ENCODE measurements around the gene SATB2.

Gene SATB2

DNA sequence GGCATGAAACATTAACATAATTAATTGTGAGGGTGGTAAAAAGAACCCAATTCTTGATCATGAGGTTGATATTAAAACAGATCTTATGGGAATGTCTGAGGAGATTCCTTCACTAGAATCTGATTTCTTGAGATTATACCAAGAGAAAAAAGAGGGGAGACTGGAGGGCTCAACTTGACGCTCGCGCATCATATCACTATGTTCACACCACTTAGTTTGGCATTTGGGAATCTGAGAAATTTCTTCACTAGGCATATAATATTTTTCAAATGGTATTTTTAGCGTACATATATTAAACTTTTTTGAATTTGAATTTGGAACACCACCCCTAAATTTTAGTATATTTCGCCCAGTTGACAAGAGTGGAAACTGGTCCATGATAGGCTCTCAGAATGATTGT is 140.1 kb downstream of the SATB2 start:
- DNase-seq, result no peak

DNA sequence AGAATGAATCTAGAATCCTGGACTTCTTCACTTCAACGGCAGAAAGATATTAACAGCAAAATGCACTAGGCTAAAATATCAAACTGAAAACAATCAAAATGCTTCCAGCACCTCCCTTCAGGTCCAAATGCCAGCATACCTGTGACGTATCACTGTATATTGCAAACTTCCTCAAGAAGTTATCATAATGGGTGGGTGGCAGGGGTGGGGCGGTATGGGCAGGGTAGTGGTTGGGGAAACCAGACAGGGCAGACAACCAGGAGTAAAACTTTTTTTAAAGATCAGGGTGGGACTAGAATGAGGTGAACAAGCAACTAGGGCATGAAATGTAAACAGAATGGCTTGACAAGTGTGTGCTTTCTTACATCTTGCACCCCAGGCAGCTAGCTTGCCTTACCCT is 140.9 kb downstream of the SATB2 start:
- no peak for DNase-seq

DNA sequence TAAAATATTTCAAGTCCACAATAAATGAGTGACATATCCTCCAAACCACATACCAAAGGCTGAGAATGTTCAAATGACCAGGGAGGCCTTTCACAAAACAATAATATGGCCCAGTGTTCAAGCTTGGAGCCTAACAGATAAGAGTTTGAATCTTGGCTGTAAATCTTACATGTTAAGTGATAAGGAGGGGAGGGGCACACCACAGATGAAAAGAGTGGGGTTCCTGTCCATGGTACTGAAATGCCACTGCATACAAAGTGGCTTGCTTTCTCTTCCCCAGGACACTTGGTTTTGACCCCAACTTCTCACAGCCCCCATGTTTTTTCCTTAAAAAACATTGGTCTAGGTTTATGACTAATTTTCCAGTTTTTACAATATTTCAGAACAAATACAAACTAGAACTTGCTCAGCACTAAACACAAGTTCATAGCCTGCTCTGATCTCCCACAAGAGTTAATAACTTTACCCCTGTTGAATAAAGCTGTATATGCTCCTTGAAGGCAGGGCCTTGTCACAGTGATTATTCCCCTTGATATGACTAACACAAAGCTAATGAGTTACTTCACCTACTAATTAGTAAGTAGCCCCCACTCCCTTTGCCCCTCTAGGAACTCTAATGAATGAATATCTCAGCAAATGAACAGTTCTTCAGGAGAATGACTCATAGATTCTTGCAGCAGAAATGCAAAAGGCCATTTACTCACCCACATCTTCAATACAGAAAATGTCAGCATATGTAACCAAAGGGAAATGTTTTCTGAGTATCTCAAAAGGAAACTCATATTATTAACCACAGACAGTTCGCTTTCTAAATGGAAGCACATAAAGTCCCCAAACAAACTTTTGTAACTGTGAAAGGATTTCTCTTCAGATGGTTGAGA is 142.2 kb downstream of the SATB2 start:
- DNase-seq, result no peak

DNA sequence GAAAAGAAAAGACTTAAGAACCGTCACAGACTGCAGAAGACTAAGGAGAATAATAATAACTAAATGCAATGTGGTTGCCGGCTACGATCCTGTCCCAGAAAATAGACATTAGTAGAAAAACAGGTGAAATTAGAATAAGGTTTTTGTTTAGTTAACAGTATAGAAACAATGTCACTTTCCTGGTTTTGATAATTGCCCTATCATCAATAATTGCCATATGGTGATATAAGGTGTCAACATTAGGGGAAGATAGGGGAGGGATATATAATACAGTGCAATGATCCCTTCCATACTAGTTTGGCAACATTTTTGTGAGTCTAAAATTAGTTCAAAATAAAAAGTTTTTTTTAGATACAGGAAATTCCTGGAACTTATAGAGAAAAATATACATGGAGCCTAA is 144.8 kb downstream of the SATB2 start:
- no peak for DNase-seq

DNA sequence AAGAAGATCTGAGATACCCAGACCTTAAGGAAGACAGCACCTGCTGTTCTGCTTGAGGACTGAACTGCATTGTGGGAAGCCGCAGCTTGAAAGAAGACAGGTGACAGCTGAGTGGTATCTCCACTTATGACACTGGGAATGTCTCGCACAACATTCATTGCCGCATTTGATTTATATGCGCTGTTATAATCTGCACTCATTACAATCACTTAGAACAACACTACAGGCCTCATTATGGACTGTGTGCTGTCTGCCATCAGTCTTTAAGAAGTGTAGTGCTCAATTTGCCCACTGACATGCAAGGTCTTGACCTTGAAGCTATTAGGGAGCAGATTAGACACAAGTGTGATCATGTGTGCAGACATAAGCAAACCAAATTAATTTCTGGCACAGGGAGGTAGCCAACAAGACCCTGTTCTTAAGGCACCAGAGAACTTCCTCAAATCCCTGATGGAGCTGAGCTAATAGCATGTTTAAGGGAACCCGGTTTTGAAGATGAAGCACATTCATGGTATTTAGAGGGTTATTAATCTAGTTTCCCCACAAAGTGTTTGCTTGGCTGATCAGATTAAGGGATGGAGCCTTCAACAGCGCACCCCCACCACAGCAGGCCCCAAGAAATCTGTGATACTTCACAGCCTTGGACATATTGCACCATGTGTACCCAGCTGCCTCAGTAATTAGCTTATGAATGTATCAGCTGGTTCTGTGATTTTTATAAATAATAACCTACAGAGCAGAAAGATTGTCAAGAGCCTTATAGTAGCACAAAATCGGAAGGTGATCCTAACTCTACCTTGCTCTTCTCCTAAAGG is 146.8 kb downstream of the SATB2 start:
- DNase-seq, result no peak

DNA sequence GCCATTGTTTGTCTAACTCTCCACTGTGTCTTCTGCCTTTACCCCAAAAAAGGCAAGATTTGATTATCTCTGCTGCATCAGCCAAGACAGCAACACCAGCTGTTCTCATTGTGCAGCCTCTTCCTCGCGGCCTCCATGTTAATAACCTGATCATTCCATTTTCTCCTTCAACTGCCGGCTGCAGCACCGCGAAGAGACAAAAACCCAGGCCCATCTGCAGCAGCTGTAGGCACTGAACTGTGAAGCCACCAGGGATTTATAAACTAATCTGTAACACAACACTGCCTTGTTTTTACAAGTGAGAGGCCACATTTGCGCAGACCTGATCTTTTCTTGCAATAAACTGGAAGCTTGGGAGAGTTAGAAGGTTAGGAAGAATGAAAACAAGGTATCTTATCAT is 147.8 kb downstream of the SATB2 start:
- no peak for DNase-seq

DNA sequence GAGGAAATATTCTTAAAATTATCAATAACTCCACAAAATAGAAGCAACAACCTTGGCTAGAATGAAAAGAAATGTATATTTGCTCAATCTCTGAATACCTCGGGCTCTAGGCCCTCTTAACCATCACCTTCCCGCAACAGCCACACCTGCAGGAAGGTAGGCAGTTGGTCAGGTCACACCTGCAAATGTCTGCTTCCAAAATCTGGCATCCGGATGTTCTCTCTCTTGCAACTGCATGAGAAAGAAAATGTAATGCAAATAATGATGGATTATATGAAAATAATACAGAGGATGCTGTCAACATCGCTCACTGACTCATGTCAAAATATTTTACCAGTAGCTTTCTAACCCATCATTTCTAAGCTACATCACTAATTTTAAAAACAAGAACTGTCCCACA is 148.3 kb downstream of the SATB2 start:
- DNase-seq, result no peak

DNA sequence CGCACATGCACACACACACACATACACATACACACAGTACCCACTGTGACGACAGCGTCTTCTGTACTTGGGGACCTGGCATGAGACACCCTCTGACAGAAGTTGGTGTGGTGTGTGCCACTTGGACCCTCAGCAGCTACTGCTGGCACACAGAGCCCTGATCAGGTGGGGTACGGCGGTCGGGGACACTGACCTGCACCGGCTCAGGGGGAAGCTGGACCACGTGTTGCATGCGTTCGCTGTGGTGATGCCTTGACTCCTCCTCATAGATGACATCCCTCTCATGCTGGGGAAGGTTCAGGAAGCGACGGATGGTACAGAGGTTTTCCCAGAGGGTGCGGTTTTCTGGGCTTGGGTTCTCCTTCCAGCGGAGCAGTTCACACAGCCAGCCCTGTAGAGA is 149.2 kb downstream of the SATB2 start:
- DNase-seq, result no peak

DNA sequence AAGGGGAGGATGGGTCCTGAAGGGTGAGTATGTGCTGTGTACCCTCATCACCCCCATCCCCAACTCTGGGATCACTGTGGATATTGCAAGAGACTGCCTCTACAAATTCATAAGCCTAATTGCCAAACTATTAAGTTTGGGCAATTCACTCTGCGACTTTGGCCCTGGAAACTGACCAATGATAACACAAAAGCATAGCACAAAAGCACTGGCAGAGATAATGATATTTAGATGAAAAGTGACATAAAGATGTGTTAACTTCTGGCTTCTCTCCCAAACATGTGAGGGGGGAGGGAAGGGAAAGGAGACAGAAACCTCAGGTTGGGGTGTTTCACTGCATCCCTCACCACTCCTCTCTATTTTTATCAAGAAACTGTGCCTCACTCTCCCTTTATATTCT is 150.3 kb downstream of the SATB2 start:
- no peak for DNase-seq

DNA sequence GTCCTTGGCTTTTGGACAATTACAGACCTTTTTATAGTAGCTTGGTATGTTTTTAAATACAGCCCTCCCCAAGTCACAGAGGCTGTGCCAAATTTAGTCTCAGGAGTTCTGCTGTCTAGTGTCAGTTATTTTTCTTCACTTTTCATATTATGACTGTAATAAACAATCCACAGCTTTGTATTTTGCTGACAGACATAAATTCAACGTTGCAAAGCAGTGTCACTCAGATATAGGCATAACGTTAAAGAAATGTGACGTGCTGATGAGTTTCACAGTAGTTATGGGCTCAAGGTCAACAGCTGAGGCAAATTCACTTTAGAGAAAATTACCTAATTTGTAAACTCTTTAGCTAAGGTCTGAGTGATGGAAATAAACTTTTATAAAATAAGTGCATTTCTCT is 151.6 kb downstream of the SATB2 start:
- no peak for DNase-seq

DNA sequence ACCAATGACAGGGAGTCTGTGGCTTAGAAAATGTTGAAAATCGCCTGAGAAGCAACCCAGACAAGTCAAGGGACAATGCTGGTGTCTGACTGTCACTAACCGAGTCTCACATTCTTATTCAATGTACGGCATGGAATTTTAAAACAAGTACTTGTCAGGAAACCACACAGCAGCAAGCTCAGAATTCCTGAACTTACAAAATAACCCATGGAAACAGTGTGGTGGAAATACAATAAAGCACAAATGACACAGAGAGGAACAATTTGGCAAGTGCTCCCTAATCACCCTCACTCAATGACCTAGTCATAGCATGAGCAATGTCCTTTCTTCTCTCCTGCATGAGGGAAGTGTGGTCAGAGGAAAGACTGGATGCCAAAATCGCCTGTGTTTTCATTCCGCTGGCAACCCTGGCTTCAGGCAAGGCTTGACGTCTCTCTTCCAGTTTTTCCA is 154.0 kb downstream of the SATB2 start:
- no peak for DNase-seq

DNA sequence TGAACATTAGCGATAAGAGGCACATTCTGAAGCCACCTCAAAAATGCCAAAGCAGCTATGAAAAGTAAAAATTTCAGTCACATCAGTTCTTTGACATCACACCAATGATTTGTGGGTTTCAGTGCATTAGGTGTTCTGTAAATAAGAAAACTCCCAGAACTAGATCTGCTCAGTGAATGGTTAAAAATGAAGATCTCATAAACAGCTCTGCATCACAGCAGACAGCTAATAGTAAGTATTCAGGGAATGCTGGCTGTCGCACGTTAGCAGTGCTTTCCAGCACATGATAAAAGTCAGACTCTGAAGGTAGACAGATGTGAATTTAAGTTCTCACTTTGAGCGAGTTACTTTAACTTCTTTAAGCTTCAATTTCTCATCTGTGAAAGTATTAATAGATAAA is 154.9 kb downstream of the SATB2 start:
- DNase-seq, result no peak

DNA sequence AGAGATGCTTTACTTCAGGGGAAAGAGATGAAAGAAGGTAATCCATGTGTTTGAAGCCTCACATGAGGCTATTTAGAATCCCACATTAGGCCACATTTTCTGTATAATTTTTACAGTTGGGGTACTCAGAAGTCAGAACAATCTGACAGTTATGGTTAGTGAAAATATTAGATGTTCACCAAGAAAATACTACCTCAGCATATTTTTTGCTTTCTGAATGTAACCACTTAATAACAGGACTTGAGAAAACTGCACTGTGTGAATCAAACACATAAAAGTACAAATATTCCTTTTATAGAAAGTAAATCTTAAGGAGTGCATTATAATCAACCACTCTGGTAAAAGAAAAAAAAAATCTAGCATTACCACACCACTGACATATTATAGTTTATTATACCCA is 169.3 kb downstream of the SATB2 start:
- no peak for DNase-seq

DNA sequence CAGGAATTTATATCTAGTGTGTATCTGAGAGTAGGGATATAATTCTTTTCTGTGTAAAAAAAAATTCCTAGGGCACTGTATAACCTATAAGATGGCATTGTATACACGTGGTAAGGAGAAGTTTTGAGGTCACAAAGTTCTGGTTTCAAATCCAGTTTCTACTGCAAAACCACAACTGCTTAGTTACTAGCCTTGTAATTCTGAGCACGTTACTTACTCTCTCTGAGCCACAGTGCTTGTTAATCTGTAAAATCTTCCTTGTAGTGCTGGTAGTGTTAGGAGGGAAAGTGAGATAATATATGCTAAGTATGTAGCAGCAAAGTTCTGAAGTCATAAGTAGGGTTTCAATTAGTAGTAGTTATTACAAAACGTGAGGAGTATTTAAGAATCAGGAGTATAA is 175.4 kb downstream of the SATB2 start:
- DNase-seq, result no peak

DNA sequence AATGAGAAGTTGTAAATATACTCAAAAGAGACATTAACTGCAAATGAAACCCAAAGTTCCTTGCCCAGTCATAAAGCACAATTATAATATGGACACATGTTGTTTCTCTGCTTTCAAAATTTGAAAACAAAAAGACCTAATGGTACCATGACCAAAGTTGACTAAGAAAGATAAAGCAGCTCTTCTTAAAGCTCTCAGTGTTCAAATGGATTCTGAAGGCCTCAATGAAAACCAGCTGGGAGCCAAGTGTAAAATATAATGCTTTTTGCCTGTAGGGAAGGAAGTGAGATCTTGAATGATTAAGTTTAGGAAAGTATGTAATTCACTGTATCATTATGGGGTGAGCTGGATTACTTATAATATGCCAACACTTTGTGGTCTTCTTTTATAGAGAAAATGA is 178.6 kb downstream of the SATB2 start:
- no peak for DNase-seq

DNA sequence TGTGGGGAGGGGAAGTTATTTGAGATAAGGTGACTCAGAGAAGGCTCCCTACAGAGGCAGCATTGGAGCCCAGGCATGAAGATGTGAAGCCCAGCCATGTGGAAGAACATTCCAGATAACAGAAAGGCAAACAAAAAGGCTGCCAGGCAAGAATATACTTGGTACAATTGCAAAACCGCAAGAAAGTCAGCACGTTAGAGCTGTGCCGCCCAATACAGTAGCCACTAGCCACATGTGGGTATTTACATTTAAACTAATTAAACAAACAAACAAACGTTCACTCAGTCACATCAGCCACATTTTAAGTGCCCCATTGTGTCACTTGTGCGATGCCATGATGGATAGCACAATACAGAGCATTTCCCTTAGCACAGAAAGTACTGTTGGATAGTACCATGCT is 179.6 kb downstream of the SATB2 start:
- DNase-seq, result no peak

DNA sequence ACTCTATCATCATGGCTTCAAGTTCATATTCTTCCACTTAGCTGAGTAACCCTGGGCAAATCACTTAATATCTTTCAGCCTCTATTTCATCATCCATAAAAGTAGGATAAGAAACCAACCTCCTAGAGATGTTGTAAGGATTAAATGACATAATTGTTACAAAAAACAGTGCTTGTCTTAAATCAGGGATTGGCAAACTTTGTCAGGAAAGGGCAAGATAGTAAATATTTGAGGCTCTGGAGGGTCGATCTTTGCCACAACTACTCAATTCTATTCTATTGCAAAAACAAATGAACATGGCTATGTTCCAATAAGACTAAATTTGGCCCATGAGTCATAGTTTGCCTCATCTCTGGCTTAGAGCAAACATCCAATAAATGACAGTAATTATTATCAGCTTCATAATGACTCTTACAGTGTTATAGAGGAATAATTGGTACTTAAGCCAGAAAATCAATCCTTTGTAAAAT is 184.7 kb downstream of the SATB2 start:
- no peak for DNase-seq

DNA sequence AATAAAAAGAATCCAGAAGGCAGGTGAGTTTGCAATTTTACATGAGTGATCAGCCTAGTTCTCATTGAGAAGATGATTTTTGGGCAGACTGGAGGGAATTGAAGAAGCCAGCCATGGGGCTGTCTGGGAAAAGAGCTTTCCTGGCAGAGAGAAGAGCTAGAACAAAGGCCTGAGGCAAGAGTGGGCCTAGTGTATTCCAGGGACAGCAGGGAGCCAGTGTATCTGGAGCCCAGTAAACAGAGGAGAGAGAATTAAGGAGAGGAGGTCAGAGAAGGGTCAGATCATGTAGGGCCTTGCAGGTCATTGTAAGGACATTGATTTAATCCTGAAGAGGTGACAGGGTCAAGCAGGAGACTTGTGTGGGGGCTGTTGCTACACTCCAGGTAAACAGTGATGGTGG is 195.8 kb downstream of the SATB2 start:
- no peak for DNase-seq

DNA sequence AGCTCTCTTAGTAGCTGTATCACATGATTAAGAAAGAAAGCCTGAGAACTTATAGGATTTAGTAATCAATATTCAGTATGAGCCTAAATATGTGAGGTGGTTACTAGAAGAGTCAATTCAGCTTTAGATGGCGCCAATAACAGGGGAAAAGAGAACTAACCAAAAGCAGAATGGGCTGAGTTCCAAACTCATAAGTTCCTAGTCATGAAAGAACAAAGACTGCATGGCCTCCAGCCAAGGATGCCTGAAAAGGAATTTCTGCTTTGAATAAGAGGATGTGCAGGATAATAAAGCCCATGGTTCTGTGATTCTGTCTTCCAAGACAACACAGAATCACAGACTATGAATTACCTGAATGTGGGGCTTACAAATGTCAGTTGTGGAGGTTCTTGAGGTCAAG is 196.5 kb downstream of the SATB2 start:
- no peak for DNase-seq

DNA sequence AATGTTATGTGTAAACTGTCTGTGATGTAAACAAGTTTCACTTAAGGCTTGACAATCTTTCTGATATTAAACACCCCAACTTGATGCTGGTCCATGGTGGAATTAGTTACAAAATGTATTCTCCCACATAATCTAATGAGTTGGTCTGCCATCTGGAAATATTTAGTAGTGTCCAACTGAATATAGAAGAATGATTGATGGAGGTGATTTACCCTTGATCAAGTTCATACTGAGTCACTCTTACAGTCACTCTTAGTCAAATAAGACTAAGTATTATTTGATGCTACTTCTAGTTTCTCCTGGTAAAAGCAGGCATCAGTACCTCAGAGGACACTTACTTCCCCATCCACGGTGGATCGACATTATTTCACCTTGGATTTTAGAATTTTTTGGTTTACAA is 198.1 kb downstream of the SATB2 start:
- no peak for DNase-seq

DNA sequence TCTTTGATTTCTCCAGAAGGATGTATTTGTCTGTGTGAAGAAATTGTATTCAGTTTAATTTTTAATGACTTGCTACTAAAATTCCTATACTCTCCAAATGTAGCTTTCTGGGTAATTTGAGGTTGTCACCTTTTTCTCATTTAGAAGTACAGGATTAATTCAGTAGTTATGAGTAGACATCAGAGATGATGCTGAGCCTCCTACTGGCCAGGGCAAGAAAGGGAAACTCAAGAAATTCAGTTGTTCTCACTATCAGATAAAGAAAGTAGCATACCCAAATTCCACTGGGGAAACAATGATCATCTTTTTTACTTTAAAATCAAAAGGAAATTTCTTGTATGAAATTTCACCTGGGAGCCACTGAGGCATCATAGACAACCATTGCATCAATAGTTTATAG is 199.4 kb downstream of the SATB2 start:
- no peak for DNase-seq

DNA sequence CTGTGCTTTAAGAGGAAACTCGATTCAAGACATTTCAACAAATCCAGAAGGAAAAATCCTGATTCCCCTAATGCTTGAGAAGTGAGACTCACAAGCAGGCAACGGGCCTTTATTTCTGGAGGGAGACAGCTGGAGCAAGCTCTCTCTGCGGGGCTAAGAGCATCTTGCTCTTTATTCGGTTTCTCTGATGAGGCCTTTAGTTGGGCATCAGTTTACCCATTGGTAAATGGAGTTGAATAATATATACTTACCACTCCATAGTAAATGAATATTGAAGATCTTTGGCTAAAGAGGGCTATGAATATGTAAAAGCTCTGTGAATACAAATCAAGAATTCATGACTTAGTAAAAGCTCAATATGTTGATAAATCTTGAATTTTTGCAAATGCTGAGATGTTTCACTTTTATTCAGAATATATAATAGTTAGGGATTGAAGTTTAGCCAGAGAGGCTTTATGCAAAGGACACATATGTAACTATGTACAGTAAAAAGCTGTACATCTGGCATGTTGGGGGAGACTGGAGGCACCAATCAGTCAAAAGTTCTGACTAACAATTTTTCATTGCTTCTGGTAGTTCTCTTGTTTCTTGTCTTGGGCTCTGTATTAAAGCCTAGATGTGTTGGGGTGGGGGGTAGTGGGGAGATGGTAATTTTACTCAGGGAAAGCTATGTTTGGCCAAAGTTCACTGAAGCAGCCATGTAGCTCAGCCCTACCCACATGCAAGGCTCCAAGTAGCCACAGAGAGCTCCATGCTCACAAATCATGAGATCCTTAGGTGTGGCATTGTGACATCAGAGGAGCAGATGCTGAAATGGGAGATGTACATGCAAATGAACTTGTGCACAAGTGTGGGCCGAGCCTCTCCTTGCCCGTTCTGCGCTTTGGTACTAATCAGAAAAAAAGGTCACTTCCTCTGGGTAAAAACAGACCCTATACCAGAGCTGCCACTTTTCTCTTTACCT is 200.2 kb downstream of the SATB2 start:
- no peak for DNase-seq

DNA sequence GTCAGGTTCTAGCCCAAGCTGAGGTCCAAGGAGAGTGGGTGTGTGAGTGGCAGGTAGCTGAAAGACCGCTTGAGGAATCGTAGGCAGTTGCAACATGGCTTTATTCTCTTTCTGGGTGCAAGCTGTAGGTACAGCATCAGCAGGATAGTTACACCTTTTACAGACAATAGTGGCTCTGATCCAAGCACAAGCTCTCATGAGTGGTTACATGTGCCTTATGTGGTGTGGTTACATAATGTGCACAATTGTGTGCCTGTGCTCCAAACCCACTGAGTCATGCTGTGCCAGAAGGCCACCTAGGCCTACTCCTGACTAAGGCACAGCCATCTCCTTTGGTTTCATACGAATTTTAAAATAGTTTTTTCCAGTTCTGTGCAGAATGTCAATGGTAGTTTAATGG is 227.6 kb downstream of the SATB2 start:
- DNase-seq, result no peak

All from activated CD4-positive, CD25-positive, alpha-beta regulatory T cell (primary cell).